Spleen (tissue), 7 donors: ENCODE measurements around the gene KAT6B.

Source experiments
- POLR2A ChIP-seq, 3 donors: fragments of 450-650 bp; IDR thresholded peaks; one replicate each; pipeline ENCODE4 v1.5.1; 2017; ENCODE audit warnings: antibody characterized with exemption in 3 of 3, mild to moderate bottlenecking in 1 of 3
- TF ChIP-seq, protein P1 (sequence below), 11 experiments: fragments of 200-600 bp in 7 of 11; fragments of 450-650 bp in 4 of 11; sonication (generic) in 4 of 11; IDR thresholded peaks in 8 of 11; conservative IDR thresholded peaks in 3 of 11; 1 replicate in 7 of 11; 2 replicates in 4 of 11; pipeline versions ENCODE4 v1.4.0 to v1.8.0; 2016 to 2021; ENCODE audit warnings: antibody characterized with exemption in 11 of 11, inconsistent platforms in 4 of 11, mild to moderate bottlenecking in 1 of 11
- donor health status: DM: no; HTN: no; CAD: no; lungs with moderate emphysema.
- donor health status: DM: no; HTN: no; CAD: no.
- donor health status: DM: no; HTN: no; CAD: no.

GRCh38 chr10:75049316-75050148 lies 223.1 kb downstream of the KAT6B start:
- TF ChIP-seq, protein P1, sequence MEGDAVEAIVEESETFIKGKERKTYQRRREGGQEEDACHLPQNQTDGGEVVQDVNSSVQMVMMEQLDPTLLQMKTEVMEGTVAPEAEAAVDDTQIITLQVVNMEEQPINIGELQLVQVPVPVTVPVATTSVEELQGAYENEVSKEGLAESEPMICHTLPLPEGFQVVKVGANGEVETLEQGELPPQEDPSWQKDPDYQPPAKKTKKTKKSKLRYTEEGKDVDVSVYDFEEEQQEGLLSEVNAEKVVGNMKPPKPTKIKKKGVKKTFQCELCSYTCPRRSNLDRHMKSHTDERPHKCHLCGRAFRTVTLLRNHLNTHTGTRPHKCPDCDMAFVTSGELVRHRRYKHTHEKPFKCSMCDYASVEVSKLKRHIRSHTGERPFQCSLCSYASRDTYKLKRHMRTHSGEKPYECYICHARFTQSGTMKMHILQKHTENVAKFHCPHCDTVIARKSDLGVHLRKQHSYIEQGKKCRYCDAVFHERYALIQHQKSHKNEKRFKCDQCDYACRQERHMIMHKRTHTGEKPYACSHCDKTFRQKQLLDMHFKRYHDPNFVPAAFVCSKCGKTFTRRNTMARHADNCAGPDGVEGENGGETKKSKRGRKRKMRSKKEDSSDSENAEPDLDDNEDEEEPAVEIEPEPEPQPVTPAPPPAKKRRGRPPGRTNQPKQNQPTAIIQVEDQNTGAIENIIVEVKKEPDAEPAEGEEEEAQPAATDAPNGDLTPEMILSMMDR (IDR thresholded peaks at IDR 0.05 in 8 of 11, conservative IDR thresholded peaks at IDR 0.05 in 3 of 11), result no peak
- no peak for TF ChIP-seq POLR2A (IDR thresholded peaks at IDR 0.05)
